Adrenal gland (tissue), 5 donors: ENCODE data around the gene DDX51.

Experiments
- POLR2A ChIP-seq, 2 donors: fragments of 450-650 bp; IDR thresholded peaks; one replicate each; pipeline ENCODE4 v1.6.1; 2017; ENCODE audit warnings: antibody characterized with exemption in 2 of 2, mild to moderate bottlenecking in 2 of 2, moderate library complexity in 1 of 2
- TF ChIP-seq, protein P1 (sequence below), 6 experiments: fragments of 450-650 bp in 4 of 6; fragments of 200-600 bp in 2 of 6; sonication (generic) in 1 of 6; IDR thresholded peaks; 1 replicate in 5 of 6; 2 replicates in 1 of 6; pipeline versions ENCODE4 v1.5.1 to v1.8.0; 2016 to 2021; ENCODE audit warnings: antibody characterized with exemption in 6 of 6, mild to moderate bottlenecking in 2 of 6, moderate library complexity in 1 of 6
- donor health status: DM: no; HTN: no; CAD: no.

DNA sequence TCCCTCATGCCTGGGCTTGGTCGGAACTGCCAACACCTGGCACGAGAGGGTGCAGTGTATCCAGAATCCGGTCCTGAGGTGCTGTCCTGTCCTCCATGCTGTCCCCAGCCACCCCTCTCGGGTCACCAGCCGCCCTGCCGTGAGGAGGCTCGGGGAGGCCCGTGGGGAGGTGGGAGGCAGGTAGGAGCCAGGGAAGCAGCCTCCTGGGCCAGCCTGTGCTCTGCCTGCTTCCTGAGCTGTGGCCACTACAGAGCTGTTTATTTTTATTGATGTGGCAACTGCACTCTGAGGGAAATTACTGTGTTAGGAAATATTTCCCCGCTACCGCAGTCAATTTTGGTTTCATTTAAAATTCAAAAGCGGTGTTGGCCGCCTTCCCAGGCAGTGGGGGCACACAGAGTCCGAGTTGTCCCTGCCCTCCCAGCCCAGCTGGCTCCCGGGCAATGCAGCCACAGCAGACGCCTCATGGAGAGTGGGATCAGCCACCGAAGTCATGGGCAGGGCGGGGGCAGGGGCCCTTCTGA lies 18.5 kb upstream of the DDX51 start:
- TF ChIP-seq, protein P1, sequence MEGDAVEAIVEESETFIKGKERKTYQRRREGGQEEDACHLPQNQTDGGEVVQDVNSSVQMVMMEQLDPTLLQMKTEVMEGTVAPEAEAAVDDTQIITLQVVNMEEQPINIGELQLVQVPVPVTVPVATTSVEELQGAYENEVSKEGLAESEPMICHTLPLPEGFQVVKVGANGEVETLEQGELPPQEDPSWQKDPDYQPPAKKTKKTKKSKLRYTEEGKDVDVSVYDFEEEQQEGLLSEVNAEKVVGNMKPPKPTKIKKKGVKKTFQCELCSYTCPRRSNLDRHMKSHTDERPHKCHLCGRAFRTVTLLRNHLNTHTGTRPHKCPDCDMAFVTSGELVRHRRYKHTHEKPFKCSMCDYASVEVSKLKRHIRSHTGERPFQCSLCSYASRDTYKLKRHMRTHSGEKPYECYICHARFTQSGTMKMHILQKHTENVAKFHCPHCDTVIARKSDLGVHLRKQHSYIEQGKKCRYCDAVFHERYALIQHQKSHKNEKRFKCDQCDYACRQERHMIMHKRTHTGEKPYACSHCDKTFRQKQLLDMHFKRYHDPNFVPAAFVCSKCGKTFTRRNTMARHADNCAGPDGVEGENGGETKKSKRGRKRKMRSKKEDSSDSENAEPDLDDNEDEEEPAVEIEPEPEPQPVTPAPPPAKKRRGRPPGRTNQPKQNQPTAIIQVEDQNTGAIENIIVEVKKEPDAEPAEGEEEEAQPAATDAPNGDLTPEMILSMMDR (IDR thresholded peaks at IDR 0.05) = no peak
- TF ChIP-seq POLR2A (IDR thresholded peaks at IDR 0.05) = no peak
